Hematopoietic multipotent progenitor cell treated with erythropoietin and hydrocortisone succinate and interleukin-3 and kit ligand, for 8 days (in vitro differentiated cells): ENCODE measurements around the gene IRAK2.
"Not testable (repeated sequence)": the region's sequence is repeated elsewhere in the genome, so short reads cannot be mapped to it uniquely, and the experiment has no call there.

Source experiments
- DNase-seq: peaks from one replicate; pipeline ENCODE4 v3.0.0-alpha.2; 2015

IRAK2 gene

DNA sequence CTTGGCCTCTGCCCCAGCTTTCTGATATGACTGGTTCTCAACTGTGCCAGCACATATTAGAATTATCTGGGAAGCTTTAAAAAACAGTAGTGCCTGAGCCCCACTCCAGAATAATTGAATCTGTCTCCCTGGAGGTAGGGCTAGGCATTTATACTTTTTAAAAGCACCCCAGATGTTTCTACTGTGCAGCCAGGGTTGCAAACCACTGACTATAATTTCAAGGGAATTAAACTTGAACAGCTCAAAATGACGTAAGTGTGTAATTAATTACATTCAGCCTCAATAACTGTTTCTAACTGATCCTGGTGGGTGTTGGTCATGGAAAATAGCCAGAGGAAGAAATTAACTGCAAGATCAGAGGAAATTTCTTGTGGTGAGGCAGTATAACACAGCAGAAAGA, 4.4 kb upstream of the IRAK2 start:
- DNase-seq = no peak

DNA sequence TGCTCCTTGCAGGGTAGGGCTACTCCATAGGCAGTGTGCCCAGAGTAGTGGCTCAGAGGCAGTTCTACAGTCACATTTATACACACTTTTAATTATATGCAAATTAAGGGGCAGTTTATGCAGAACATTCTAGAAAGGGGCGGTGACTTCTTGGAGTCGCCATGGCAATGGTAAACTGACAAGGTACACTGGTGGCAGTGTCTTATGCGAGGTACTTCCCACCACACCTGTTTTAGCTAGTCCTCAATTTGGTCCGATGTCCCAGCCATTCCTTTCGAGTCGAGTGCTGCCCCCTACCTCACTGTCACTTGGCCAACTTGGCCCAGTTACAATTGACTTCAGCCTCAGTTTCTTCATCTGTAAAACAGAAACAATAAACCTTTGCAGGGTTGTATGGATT, 3.8 kb upstream of the IRAK2 start:
- no peak for DNase-seq

- no peak for DNase-seq
Measured at GRCh38 chr3:10162185-10162584, 2.5 kb upstream of the IRAK2 start.

DNA sequence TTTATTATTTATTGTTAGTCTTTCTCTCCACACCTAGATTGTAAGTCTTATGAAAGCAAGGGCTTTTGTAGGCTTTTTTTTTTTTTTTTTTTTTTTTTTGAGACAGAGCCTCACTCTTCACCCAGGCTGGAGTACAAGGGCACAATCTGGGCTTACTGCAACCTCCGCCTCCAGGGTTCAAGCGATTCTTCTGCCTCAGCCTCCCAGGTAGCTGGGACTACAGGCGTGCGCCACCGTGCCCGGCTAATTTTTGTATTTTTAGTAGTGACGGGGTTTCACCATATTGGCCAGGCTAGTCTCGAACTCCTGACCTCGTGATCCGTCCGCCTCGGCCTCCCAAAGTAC, 546 bp upstream of the IRAK2 start:
- not testable (repeated sequence) for DNase-seq

DNA sequence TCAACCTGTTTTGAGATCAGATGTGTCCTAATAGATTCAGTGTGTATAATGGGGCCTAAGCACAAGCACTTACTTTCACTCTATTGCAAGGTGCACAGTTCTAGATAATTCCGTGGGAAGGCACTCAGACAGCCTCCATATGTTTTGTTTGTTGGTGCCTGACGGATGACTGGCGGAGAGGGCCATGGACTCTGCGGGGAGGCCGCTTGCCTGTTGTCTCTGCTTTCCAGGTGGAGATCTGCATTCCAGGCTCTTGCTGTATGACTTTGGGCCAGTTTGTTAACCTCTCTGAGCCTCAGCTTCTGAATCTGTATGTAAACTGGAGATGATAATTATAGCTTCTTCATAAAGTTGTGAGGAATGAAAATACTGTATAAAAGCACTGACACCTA, 1.5 kb downstream of the IRAK2 start:
- no peak for DNase-seq

- no peak for DNase-seq
Measured at GRCh38 chr3:10169000-10169496, 4.3 kb downstream of the IRAK2 start.

- peak; percentile 42 for DNase-seq
Measured at GRCh38 chr3:10170915-10171478, 6.3 kb downstream of the IRAK2 start.

DNA sequence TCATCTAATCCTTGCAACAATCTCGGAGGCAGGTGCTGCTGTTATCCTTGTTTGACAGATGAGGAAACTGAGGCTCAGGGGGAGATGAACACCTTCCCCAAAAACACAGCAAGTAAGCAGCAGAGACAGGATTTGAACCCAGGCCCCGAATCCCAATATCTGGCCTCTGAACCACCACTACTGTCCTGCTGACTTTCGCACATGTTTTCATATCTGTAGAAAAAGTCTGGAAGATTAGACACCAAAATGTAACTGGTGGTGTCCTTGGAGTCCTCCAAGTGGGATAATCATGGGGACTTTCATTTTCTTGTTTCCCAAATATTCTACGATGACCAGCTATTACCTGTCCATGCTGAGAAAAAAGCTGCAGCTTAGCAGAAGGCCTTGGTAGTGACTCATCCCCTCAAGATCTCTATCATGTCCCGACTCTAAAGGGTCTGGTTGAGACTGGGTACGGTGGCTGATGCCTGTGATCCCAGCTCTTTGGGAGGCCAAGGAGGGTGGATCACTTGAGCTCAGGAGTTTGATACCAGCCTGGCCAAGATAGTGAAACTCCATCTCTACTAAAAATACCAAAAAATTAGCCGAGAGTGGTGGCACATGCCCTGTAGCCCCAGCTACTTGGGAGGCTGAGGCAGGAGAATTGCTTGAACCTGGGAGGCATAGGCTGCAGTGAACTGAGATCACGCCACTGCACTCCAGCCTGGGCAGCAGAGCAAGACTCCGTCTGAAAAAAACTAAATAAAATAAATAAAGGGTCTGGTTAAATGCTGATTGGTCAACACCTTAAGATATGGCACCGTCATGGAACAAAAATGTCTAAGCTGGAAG, 8.6 kb downstream of the IRAK2 start:
- no peak for DNase-seq

DNA sequence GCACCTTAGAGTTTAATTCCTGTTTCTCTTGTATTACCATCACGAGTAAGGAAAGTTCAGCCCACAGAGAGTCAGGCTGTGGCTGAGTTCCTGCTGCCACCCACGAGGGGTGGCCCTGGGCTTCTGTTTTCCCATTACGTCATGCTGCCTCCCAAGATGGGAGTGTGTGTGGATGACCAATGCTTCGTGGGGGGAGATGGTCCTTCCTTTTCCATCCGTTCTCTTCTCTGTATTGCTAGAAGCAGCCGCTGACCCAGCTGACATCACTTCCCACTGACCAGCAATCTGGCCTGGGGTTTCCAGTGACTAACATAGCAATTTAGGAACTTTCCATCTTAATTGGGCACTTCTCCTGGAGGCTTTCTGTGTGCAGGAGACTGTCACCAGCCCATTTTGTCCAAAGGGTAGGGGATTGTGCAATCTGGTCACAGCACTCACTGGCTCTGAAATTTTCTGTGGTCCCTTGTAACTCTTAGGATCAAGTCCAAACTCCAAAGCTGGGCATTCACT, 9.3 kb downstream of the IRAK2 start:
- no peak for DNase-seq

- not testable (repeated sequence) for DNase-seq
Measured at GRCh38 chr3:10175334-10175733, 10.6 kb downstream of the IRAK2 start.

- DNase-seq = not testable (repeated sequence)
Measured at GRCh38 chr3:10176150-10176549, 11.4 kb downstream of the IRAK2 start.

DNA sequence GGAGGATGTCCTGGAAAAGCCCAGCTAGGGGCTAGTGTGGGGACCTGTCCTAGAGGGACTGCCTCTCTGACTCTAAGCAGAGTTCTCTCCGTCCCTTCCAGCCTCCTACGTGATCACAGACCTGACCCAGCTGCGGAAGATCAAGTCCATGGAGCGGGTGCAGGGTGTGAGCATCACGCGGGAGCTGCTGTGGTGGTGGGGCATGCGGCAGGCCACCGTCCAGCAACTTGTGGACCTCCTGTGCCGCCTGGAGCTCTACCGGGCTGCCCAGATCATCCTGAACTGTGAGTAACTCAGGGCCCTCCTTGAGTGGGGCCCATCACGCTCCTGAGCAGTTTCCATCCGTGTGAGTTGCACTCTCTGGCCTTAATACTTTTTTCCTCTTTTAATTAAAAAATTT, 13.0 kb downstream of the IRAK2 start:
- DNase-seq = no peak

GRCh38 chr3:10178892-10179291, 14.2 kb downstream of the IRAK2 start:
- DNase-seq = no peak

GRCh38 chr3:10180289-10180688, 15.6 kb downstream of the IRAK2 start:
- DNase-seq = no peak

- DNase-seq = no peak
Measured at GRCh38 chr3:10180738-10181295, 16.1 kb downstream of the IRAK2 start.

DNA sequence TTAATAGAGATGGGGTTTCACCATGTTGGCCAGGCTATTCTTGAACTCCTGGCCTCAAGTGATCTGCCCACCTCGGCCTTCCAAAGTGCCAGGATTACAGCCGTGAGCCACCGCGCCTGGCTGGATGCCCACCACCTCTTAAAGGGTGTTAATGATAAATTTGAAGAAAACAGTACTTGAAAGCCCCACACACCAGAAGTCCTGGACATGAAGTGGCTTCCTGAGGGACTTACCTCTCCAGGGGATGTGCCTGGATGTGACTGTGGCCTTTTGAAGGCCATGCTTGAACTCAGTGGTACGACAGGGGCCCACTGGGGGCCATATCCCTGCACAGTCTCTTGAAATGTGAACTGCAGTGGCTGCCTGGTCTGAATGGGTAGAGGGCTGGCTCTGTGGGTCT, 18.2 kb downstream of the IRAK2 start:
- DNase-seq = no peak

DNA sequence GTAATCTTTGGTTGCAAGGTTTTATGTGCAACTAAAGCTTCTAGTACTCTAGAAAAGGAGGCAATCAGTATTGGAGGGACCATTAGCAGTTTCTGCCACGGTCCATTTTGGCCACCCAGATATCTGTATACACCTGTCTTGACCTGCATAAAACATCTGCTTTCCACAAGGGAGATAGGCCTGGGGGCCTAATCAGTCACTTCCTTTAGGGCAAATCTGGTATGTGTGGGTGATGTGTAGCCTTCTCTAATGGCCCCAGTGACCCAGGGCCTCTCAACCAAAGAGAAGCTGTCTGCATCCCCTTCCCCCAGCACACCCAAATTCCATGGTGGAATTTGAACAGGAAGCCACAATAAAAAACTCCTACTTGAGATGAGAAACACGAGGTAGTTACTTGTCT, 19.5 kb downstream of the IRAK2 start:
- no peak for DNase-seq

GRCh38 chr3:10185804-10186762, 21.4 kb downstream of the IRAK2 start:
- no peak for DNase-seq

GRCh38 chr3:10187290-10187876, 22.7 kb downstream of the IRAK2 start:
- no peak for DNase-seq

- no peak for DNase-seq
Measured at GRCh38 chr3:10187944-10188343, 23.2 kb downstream of the IRAK2 start.

DNA sequence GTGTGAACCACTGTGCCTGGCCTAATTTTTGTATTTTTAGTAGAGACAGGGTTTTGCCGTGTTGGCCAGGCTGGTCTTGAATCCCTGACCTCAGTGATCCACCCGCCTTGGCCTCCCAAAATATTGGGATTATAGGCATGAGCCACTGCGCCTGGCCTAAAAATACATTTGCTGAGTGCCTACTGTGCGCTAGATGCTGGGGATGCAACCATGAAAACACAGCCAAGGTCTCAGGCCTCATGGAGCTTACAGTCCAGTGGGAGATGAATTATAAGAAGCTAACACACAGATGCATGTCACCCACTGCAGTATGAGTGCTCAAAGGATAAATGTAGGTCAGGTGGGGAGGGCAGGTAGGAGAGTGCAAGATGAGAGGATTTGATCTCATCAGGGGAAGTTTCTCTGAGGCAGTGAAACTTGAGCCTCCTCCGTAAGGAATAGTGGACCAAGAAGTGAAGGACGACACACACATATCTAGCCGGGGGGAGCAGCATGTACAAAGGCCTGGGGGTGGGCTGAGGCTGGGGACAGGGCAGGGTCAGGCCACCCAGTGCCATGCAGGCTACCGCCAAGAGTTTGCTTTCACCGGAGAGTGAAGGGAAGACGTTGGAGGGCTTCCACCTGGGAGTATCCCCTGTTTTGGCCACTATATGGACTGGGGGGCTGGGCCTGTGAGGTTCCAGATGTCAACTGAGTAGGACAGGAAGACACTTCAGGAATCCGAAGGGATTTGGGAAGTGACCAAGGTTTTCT, 24.3 kb downstream of the IRAK2 start:
- DNase-seq = no peak
